Medulla oblongata (tissue), 1 donor: ENCODE measurements around the gene PPP1R1B.
"Not testable (repeated sequence)": the region's sequence is repeated elsewhere in the genome, so short reads cannot be mapped to it uniquely, and the experiment has no call there.

Experiments
- DNase-seq: peaks from one replicate; pipeline ENCODE4 v3.0.0-alpha.2; 2015; ENCODE audit errors: extremely low spot score

Gene PPP1R1B

GRCh38 chr17:39626171-39627046 lies at the start of gene PPP1R1B:
Gene PPP1R1B, plus strand, starts transcription at chr17:39626952. Its CDS starts 441 bp downstream, at chr17:39627393.
- peak; percentile 56 for DNase-seq

- DNase-seq = no peak
Observed at GRCh38 chr17:39578272-39578671, 48.5 kb upstream of the PPP1R1B start.

- no peak for DNase-seq
Observed at GRCh38 chr17:39579318-39580081, 47.3 kb upstream of the PPP1R1B start.

GRCh38 chr17:39580082-39580468 lies 46.7 kb upstream of the PPP1R1B start:
- no peak for DNase-seq

- no peak for DNase-seq
Observed at GRCh38 chr17:39581071-39581758, 45.5 kb upstream of the PPP1R1B start.

GRCh38 chr17:39581759-39582085 lies 45.0 kb upstream of the PPP1R1B start:
- no peak for DNase-seq

GRCh38 chr17:39582658-39583057 lies 44.1 kb upstream of the PPP1R1B start:
- DNase-seq = no peak

- DNase-seq = not testable (repeated sequence)
Observed at GRCh38 chr17:39590180-39590579, 36.6 kb upstream of the PPP1R1B start.

GRCh38 chr17:39591958-39592954 lies 34.5 kb upstream of the PPP1R1B start:
- no peak for DNase-seq

GRCh38 chr17:39593371-39593770 lies 33.4 kb upstream of the PPP1R1B start:
- no peak for DNase-seq

GRCh38 chr17:39595294-39595693 lies 31.5 kb upstream of the PPP1R1B start:
- DNase-seq = no peak

- DNase-seq = no peak
Observed at GRCh38 chr17:39595928-39596510, 30.7 kb upstream of the PPP1R1B start.

GRCh38 chr17:39596543-39597267 lies 30.0 kb upstream of the PPP1R1B start:
- no peak for DNase-seq

- no peak for DNase-seq
Observed at GRCh38 chr17:39597372-39598046, 29.2 kb upstream of the PPP1R1B start.

GRCh38 chr17:39598047-39598481 lies 28.7 kb upstream of the PPP1R1B start:
- DNase-seq = no peak

GRCh38 chr17:39598630-39599003 lies 28.1 kb upstream of the PPP1R1B start:
- no peak for DNase-seq

- DNase-seq = no peak
Observed at GRCh38 chr17:39599004-39599664, 27.6 kb upstream of the PPP1R1B start.

GRCh38 chr17:39599665-39600231 lies 27.0 kb upstream of the PPP1R1B start:
- no peak for DNase-seq
